ENCODE measurements around the gene CRELD2. TPM values are rescaled to one million over a fixed set of nuclear protein-coding genes. Genes with fewer than 3 reads are reported as not detected.

Gene CRELD2
- total RNA-seq, 2 experiments from 2014 or later, result 21.2 to 23.3 TPM

GRCh38 chr22:49976439-49977175 lies 58.2 kb downstream of the CRELD2 start:
- Mint-ChIP-seq H3K27me3 (peaks cover 14% of the 10 kb centered on the region), H3K9me3 (no peaks in the 10 kb centered on the region), H3K36me3 (ENCODE audit: low read depth) (peaks cover 4% of the 10 kb centered on the region), H3K4me3 (peak overlapping the region; percentile 50), H3K27ac (peak overlapping the region; percentile 75), H3K4me1 (ENCODE audit: low read depth) (peaks cover 23% of the 10 kb centered on the region)
- intact Hi-C loops (cut with DNase I, micrococcal nuclease), result loop anchor here in 1 of 2 experiments (5.0 kb wide), 1 partner anchor 231 kb away; no protein-coding TSS in a partner anchor
- TF ChIP-seq CTCF (IDR thresholded peaks at IDR 0.05), result no peak
- Histone ChIP-seq H3K27ac (ENCODE audit: low read depth in 1 of 2, low read length in 2 of 2) (peak overlapping the region in 1 of 2 donors; percentile 60), H3K9me3 (ENCODE audit: control insufficient read depth in 1 of 2, insufficient read depth in 1 of 2, low read length in 2 of 2) (no peaks in the 10 kb centered on the region), H3K4me1 (ENCODE audit: insufficient read depth, low read length) (peaks cover 29% of the 10 kb centered on the region), H3K36me3 (ENCODE audit: insufficient read depth, low read length) (no peaks in the 10 kb centered on the region), H3K4me3 (ENCODE audit: low read length) (no peak overlapping the region), H3K27me3 (ENCODE audit: control insufficient read depth in 1 of 2, insufficient read depth in 2 of 2, low read length in 2 of 2) (no peaks in the 10 kb centered on the region)
- ATAC-seq (ENCODE audit: poor library complexity) (peak; percentile 81), DNase-seq (peak in 7 of 14 experiments; percentile 3 to 88 (median 44))
- POLR2A ChIA-PET, result interaction anchor here (0.6 to 1.4 kb wide), 4 partner anchors 9 to 45 kb away, joined by 3 to 7 read pairs (median 4); partner anchors contain the start of gene PIM3
- CTCF ChIA-PET, result interaction anchor here (0.8 kb wide), 1 partner anchor 54 kb away, joined by 3 read pairs; no protein-coding TSS in a partner anchor

Small RNA genes within 50 kb of the gene (microRNA-seq; reads per million reads assigned to microRNA genes)
- gene MIR6821 (ENCODE audit: borderline microRNAs expressed, borderline replicate concordance), result 0.61 reads per million

Other genes starting within 250 kb of the CRELD2 start
- 100 to 1,000 TPM; 129 to 130 TPM for gene BRD1, start 90.8 kb upstream of the CRELD2 start, total RNA-seq
- 10 to 100 TPM; 14.8 to 15.0 TPM for gene ZBED4, start 64.8 kb upstream of the CRELD2 start, total RNA-seq
- gene ALG12, start 196 bp upstream of the CRELD2 start, total RNA-seq, result 10 to 100 TPM; 13.5 to 14.6 TPM
- 100 to 1,000 TPM; 224 to 230 TPM for gene PIM3, start 42.1 kb downstream of the CRELD2 start, total RNA-seq
- gene IL17REL, start 94.1 kb downstream of the CRELD2 start, total RNA-seq, result not detected
- not detected for gene TTLL8, start 139.7 kb downstream of the CRELD2 start, total RNA-seq
- gene MLC1, start 166.8 kb downstream of the CRELD2 start, total RNA-seq, result under 1 TPM in 1 of 2 experiments, not detected in 1; 0.16 TPM
- gene MOV10L1, start 171.4 kb downstream of the CRELD2 start, total RNA-seq, result not detected

All from CD4-positive, alpha-beta T cell (primary cell).